ENCODE data around the gene GRID2.
A peak's percentile ranks its signal among the peaks of the same experiment; 100 is the strongest.
"Not testable (repeated sequence)": the region's sequence is repeated elsewhere in the genome, so short reads cannot be mapped to it uniquely, and the experiment has no call there.

Gene GRID2

DNA sequence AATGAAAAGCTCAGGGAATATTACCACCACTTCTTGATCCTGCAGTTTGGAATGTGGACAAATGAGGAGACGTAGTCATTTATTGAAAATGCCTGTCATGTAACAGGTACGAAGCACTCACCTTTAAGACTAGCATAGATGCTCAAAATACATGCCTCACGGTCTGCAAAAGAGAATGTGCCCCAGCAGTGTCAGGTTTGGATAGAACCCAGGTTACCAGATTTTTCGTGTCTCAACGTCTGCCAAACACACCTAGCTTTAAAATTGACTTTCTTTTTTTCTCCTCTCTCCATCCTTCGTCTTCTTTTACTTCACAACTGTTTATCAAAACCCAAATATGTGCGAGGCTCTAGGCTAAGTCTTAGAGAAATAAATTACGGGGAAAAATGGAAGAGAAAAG, 918.0 kb downstream of the GRID2 start:
- no peak for DNase-seq

DNA sequence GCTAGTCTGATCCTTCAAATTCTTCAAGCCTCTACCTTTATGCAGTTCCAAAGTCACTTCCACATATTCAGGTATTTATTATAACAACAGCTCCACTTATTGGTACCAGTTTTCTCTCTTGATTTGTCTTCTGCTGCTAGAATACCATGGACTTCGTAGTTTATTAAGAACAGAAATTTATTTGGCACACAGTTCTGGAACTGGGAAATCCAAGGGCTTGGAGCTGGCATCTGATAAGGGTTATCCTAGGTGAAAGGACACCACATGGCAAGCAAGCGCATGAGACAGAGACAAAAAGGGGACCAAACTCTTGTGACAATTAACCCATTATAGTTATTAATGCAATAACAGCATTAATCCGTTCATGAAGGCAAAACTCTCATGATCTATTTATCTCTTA, 924.3 kb downstream of the GRID2 start:
- DNase-seq, result no peak

- no peak for DNase-seq
Observed at GRCh38 chr4:93232883-93233282, 929.1 kb downstream of the GRID2 start.

DNA sequence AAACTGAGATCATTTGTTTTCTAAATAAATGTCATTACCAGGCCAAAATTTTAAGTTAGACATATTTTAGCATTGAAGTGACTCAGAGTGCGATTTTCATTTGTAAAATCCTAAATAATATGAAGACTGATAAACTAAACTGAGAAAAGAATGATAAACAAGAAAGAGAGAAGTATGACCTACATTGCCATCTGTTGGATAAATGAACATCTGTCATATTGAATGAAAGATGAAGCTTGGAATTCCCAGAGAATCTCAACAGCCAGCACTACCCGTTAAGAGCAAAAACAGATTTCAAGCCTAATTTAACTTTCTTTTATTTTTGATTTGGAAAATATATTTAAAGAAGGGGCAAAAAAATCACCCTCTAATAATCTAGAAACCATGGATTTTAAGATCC, 933.8 kb downstream of the GRID2 start:
- peak; percentile 96 for DNase-seq

DNA sequence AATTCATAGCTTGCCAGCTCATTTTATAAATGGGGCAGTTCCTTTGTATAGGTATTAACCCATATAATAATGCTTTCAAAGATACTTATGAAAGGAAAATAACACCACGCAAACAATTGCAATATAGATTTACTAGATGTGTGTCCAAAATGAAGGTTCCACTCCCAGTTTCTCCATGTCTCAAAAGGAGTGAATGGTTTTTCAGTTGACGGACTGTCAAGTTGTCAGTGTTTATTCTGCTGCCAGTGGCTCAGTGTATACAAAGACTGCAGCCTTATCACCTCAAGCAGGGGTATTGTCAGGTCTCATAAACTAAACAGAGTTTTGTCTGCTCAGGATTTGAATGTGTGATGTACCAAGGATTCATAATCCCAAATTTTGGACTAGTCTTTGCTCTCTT, 939.5 kb downstream of the GRID2 start:
- DNase-seq, result peak; percentile 62

DNA sequence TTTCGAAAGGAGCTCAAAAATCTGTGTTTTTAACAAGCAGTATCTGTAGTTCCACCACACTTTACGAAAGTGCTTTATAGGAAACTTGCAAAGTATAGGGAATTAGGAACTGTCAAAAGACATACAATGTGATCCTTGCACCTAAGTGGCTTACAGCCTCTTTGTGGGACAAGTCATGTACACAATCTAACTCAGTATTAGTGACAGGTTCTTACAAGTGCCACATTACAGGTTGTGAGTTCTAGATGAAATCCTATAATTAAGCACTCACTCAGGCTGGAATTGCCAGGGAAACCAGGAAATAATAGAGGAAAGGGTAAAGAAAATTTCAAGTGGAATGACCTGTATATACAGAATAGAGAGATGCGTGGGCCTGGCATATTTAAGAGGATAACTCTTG, 957.4 kb downstream of the GRID2 start:
- DNase-seq, result no peak

- DNase-seq, result peak; percentile 67
Observed at GRCh38 chr4:93263166-93263565, 959.4 kb downstream of the GRID2 start.

DNA sequence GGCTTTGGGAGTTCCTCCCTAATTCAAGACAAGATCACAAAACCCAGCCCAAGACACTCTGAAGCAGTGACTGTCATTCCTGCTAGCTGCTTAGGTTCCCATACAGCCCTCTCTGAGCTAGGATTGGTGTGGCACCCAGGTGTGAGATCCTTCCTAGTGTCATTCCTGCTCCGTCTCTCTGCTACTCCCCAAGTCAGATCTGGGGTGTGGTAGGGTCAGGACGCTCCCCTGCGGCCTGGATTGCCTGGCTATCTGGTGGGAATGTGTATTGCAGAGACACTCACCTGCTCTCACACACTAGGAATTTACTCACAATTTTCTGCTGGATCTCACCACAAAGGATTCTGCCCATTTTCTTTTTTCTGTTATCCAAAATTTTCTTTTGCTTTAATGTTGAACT, 964.0 kb downstream of the GRID2 start:
- no peak for DNase-seq

DNA sequence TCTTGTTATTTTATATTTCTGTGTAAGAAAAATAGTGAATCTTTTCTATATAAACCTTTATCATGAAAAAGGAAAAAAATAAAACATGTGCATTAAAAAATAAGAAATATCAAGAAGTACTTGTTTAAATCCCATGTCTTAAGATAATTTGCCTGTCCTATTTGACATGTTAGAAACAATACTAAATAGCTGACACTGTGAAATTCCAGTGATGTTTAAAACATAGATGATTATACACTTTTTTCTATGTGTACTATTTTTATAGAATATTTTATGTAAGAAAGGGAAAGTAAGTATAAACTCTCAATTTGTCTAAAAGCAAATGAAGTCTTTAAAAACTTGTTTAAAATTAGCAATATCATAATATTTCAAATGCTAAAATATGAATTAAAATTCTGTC, 981.6 kb downstream of the GRID2 start:
- no peak for DNase-seq

- DNase-seq, result no peak
Observed at GRCh38 chr4:93289241-93289640, 985.5 kb downstream of the GRID2 start.

DNA sequence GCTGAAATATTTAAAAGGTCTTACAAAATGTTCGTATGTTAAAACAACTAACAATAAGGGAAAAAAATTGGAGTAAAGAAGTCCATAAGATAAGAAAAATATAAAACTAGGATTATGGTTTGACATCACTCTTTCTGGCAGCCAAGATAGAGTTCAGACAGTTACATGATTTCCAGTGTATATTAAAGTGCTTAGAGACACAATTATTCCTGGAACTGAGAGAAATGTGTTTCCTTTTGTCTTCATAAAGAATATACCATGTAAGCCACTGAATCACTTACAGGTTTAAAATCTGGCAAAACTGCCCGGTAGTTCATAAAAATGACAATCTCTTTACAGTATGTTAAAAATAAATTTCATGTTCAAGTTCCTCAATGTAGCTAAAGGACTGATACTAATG, 986.1 kb downstream of the GRID2 start:
- DNase-seq, result no peak

DNA sequence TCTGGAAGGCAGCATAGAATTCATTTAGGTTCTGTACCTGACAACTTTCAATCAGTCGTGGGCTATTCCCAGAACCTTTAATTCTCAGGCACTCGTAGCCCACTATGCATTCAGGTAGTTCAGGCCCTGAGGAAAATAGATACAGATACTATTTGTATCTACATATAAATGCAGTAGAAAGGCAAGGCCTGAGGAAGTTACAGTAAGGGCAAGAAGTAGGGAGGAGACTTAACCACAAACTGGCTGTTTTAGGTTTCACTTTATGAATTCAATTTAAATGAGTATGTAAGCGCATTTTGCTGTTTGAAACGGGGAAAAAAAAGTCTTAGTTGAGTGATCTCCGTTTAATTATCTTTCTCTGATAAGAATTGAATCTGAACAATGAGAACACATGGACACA, 995.4 kb downstream of the GRID2 start:
- DNase-seq, result no peak

GRCh38 chr4:93300780-93301555, 997.2 kb downstream of the GRID2 start:
- DNase-seq, result not testable (repeated sequence)

GRCh38 chr4:93302310-93302709, 998.5 kb downstream of the GRID2 start:
- no peak for DNase-seq

DNA sequence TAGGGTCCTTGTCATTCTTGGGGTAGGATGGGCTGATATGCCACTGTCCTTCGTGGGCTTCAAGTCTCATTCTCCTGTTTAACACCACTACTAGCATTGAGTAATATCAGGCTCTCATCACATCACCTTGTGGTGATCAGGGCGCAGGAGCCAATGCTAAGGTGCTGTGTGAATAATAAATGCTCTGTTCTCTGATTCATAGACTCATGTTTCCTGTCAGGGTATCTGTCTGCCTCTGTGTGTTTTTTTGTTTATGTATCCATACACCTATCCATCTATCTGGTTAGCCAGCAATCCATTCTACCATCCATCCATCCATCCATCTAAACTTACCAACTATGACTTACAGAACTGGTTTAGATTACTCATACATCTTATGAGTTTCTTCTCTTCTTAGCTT, 999.7 kb downstream of the GRID2 start:
- no peak for DNase-seq

DNA sequence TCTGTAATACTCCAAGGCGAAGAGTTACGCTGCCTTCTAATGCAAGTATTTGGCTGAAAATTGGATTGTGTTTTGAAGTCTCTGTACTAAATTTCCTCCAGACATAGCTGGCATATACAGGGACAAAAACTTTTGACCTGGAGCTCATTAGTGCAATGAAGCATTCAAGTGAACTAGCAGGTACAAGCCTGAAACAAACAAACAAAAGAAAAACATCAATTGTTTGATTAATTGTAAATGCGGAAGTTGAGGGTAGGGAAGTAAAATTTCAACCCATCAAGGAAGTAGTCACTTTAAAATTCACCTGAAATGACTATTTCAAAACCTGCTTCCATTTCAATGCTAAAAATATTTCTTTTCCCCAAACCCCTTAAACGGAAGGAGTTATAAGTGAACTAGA, 1008.5 kb downstream of the GRID2 start:
- no peak for DNase-seq

GRCh38 chr4:93313197-93313596, 1009.4 kb downstream of the GRID2 start:
- DNase-seq, result peak; percentile 77

- DNase-seq, result peak; percentile 100
Observed at GRCh38 chr4:93317057-93317456, 1013.3 kb downstream of the GRID2 start.

DNA sequence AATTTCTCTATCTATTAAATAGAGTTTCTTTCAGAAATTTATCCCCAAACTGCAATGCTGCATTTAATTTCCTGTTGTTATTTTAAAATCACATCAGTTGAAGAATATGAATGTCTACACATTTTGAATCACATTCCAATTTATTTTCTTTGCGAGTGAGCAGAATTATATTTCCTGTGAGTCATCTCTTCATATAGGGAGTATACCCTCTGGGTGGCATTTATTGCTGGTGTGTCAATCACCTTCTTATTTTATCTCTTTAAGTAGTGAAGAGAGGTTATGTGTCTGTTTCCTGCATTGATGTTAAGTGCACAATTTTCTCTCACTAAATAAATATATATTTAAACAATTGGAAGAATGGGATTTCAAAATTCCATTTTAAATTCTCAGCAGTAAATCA, 1013.8 kb downstream of the GRID2 start:
- peak; percentile 81 for DNase-seq

DNA sequence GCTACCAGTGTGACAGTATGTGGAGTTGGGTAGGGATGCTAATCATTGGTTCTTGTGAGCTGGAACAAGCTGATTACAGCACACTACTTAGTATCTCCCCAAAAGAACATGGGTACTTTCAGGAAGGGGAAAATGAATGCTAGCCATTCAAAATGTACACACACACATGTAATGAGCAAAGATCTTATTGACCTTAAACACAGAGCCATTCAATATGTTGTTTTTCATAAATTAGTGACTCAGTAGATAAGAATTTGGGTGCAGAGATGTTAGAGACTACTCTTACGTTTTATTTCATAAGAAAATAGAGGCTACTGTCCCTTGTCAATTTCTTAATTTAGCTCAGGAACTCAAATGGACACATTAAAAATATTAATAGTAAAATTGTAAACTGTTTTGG, 1015.3 kb downstream of the GRID2 start:
- no peak for DNase-seq

DNA sequence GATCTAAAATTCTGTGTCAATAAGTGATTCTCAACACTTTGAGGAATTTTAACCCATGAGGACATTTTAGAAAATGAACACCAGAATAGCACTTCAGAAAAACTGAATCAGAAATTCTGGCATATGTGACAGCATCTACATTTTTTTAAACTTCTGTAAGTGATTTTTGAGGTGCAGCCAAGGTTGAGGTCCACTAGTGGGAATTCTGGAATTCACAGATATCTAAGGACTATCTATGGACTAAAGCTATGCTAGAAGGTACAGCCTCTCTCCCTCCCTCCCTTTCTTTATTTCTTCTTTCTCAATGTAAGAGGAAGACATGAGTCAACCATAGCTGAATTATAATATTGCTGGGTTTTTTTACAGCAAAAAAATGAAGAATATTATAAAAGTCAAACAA, 1016.6 kb downstream of the GRID2 start:
- DNase-seq, result no peak

DNA sequence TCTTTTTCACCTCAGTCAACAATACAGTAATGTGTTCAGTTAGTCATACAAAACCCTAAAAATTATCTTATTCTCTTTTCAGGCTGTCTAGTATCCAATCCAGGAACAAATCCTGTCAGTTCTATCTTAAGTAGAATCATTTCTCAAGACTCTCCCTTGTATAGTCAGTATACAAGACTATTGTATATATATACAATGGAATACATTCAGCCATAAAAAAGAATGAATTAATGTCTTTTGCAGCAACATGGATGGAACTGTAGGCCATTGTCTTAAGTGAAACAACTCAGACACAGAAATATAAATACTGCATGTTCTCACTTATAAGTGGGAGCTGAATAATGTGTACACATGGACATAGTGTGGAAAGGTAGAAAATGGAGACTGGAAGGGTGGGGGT, 1023.6 kb downstream of the GRID2 start:
- no peak for DNase-seq

- DNase-seq, result peak; percentile 100
Observed at GRCh38 chr4:93334003-93334402, 1030.2 kb downstream of the GRID2 start.

DNA sequence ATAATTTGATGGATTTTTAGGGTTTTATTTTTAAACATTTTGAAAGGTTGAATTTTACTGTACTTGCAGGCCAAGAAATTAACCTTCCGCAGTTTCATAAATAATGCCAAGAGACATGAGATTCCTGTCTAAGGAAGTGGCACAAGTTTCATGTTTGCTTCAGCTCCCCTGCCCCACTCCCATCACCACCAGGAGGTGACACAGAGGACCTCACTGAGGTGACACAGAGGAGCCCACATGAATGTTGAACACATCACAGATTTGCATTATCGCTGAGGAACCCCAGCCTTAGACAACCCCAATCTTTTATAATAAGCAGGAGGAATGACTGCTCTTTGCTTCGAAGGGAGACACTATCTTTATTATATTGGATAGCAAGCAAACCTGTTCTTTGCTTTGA, 1033.4 kb downstream of the GRID2 start:
- no peak for DNase-seq

GRCh38 chr4:93342738-93343137, 1039.0 kb downstream of the GRID2 start:
- no peak for DNase-seq
